Mucosa of rectum (tissue), 2 donors: Measurements from ENCODE around the gene C22orf31.
A peak's percentile ranks its signal among the peaks of the same experiment; 100 is the strongest.

ENCODE experiments used
- H3K27ac ChIP-seq, 2 donors: one replicate each; pipeline ENCODE4 v1.7.0; 2013; ENCODE audit warnings: inconsistent platforms in 2 of 2, low read depth in 2 of 2, low read length in 2 of 2
- H3K27me3 ChIP-seq, 2 donors: one replicate each; pipeline ENCODE4 v1.7.0; 2013; ENCODE audit warnings: low read length in 2 of 2; ENCODE audit not compliant: control insufficient read depth in 2 of 2, insufficient read depth in 2 of 2
- H3K36me3 ChIP-seq, 2 donors: one replicate each; pipeline ENCODE4 v1.7.0; 2013; ENCODE audit warnings: low read length in 2 of 2; ENCODE audit not compliant: control insufficient read depth in 2 of 2, insufficient read depth in 2 of 2
- H3K4me1 ChIP-seq, 2 donors: one replicate each; pipeline ENCODE4 v1.7.0; 2013; ENCODE audit warnings: low read length in 2 of 2, mild to moderate bottlenecking in 1 of 2; ENCODE audit not compliant: control insufficient read depth in 2 of 2, insufficient read depth in 2 of 2
- H3K4me3 ChIP-seq, 2 donors: one replicate each; pipeline ENCODE4 v1.7.0; 2013; ENCODE audit warnings: low read length in 2 of 2
- H3K9ac ChIP-seq, 2 donors: one replicate each; pipeline ENCODE4 v1.7.0; 2013; ENCODE audit warnings: low read length in 2 of 2, low read depth in 1 of 2, mild to moderate bottlenecking in 1 of 2
- H3K9me3 ChIP-seq, 2 donors: one replicate each; pipeline ENCODE4 v1.7.0; 2013; ENCODE audit warnings: low read length in 2 of 2; ENCODE audit not compliant: control insufficient read depth in 2 of 2
- donor health status: healthy.
- donor health status: Normal muscosa, but diverticular disease.

Gene C22orf31

DNA sequence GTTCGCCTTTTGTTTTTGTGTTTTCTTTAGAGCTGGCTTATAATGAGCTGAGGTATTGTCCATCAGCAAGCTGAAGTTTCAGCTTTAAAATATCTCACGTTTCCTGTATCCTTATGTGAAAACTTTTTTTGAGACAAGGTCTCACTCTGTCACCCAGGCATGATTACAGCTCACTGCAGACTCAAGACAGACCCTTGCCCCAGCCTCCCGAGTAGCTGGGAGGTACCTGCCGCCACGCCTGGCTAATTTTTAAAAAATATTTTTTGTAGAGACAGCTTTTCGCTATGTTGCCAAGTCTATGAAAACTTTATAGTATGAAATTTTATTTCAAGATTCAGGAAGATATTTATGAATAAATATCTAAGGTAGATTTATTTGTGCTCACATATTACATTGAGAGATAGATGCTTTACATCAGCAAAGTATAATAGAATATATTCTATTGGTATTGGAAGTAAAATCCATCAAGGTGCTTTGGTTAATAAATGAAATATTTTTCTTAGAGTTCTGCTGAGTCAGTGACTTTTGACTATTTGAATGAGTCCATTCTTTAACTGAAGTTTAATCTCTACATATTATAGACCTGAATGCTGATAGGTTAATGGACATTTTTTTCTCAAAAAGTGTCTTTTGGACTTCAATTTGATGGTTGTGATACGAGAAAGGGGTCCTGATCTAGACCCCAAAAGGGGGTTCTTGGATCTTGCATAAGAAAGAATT lies 21.4 kb upstream of the C22orf31 start:
- H3K4me1 ChIP-seq, result peaks cover 12 to 14% of the 10 kb centered on the region in 2 donors
- no peaks in the 10 kb centered on the region for H3K27me3 ChIP-seq
- H3K4me3 ChIP-seq, result no peak overlapping the region
- H3K36me3 ChIP-seq, result no peaks in the 10 kb centered on the region
- H3K9ac ChIP-seq, result no peak overlapping the region
- no peak overlapping the region for H3K27ac ChIP-seq
- H3K9me3 ChIP-seq, result no peaks in the 10 kb centered on the region

DNA sequence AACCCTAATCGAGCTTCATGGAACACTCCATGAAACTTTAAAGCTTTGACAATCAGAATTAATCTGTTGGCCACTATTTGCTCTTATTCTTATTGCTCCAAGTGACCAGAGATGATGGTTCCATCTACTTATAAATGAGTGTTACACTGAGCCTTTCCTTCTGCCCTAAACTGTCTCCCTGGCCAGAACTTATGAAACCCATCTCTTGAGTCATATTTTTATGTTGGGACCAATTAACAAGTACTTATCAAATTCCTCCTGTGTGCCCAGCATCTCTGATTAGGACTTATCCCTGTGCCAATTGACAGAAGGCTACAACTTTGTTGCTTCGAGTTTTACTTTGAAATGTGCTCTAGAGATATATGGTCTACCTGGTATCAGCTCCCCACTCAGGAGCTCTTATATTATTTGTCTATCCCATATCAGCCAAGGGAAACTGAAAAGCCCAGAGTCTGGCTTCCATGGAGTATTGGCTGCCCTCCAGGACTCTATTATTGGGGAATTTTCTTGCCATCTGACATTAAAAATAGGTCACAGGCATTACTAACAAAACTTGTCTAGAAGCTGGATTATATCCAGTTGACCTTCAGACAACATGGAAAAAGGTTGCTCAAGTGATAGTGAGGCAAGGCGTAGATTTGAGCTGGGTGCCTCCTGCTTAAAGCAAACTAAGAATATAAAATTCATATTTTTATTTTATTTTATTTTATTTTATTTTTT lies 20.0 kb upstream of the C22orf31 start:
- peaks cover 12 to 14% of the 10 kb centered on the region in 2 donors for H3K4me1 ChIP-seq
- H3K27ac ChIP-seq, result no peak overlapping the region
- no peaks in the 10 kb centered on the region for H3K27me3 ChIP-seq
- H3K36me3 ChIP-seq, result no peaks in the 10 kb centered on the region
- H3K9me3 ChIP-seq, result no peaks in the 10 kb centered on the region
- no peak overlapping the region for H3K9ac ChIP-seq
- no peak overlapping the region for H3K4me3 ChIP-seq

DNA sequence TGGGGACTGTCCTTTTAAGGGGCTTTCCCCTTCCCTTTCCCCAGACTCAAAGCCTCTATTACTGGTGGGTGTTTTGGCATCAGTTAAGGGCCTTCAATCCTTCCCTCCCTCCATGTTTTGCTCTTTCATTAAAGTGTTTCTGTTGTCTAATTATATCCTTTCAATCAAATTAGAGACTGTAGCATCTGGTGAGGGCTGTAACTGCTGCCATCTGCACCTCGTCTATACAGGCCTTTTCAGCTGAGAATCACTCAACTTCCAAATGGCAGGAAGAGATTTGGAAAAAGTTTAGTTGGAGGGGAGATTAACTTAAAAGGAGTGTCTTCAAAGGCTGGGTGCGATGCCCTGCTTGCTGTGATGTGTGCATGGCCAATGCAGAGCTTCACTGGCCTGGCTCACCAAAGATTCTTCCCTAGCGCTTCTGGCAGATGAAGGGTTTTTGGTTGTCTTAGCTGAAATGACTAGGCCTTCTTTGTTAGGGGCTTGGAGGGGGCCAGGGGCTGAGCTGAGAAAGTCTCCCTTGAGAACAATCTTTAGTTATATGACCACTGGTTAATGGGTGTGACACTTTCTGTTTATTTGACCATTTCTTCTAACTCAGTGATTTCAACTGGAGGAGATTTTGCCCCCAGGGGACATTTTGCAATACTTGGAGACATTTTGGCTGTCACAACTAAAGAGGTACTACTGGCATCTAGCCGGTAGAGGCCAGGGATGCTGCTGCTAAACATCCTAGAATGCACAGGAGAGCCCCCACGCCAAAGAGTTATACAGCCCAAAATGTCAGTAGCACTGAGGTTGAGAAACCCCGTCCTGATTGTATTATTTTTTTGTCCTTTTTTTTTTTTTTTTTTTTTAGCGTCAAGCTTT lies 18.7 kb upstream of the C22orf31 start:
- H3K27me3 ChIP-seq, result no peaks in the 10 kb centered on the region
- no peaks in the 10 kb centered on the region for H3K36me3 ChIP-seq
- peaks cover 12 to 14% of the 10 kb centered on the region in 2 donors for H3K4me1 ChIP-seq
- no peaks in the 10 kb centered on the region for H3K9me3 ChIP-seq
- peak overlapping the region in 1 of 2 donors; percentile 20 for H3K27ac ChIP-seq
- no peak overlapping the region for H3K9ac ChIP-seq
- H3K4me3 ChIP-seq, result no peak overlapping the region

DNA sequence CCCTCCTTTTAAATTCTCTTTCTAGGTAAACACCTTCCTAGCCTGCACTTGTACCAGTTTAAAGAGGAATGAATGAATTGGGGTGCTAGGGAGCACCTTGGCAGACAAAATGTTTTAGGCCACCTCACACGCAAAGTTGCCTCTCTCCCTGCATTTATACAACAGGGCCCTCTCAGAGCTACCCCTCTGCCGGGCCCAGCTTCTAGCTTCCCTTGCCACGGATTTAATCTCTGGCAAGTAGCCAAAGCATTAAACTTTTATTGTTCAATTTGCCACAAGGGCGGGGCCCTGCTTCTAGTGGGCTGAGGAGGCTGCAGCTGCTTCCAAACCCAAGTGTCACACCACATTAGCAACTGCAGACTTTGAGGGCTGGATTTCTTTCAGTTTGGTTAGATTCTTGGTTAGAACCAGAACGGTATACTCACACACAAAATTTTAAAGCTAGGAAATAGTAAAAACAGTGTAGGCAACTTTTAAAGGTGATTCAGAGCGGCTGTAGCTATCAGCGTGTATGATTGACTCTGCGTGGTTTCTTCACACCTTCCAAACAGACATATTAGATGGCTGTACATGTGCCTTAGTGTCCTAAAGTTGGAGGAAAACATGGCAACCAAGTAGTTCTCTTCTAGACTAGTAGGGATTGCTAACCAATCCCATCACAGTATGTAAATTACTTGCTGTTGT lies 17.7 kb upstream of the C22orf31 start:
- peaks cover 12 to 14% of the 10 kb centered on the region in 2 donors for H3K4me1 ChIP-seq
- H3K27ac ChIP-seq, result peak overlapping the region; percentile 59 to 67
- peak overlapping the region in 1 of 2 donors; percentile 20 for H3K4me3 ChIP-seq
- no peaks in the 10 kb centered on the region for H3K27me3 ChIP-seq
- H3K9ac ChIP-seq, result no peak overlapping the region
- H3K9me3 ChIP-seq, result no peaks in the 10 kb centered on the region
- no peaks in the 10 kb centered on the region for H3K36me3 ChIP-seq

DNA sequence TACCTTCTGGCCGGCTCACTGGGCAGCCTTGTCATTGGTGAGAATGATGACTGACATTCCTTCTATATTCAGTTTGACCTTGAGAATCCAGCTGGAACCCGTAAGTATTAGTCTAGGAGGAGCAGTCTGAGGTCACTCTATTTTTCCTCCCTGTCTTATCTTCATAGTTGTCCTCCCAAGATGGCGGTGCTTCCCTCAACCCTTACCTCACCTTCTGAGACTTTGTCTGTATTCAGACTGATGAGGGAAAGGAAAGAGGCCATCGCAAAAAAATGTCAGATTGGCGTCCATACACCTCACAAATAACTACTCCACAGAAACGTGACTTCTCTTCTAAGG lies 17.2 kb upstream of the C22orf31 start:
- no peaks in the 10 kb centered on the region for H3K9me3 ChIP-seq
- peak overlapping the region; percentile 59 to 67 for H3K27ac ChIP-seq
- peaks cover 15 to 18% of the 10 kb centered on the region in 2 donors for H3K4me1 ChIP-seq
- no peaks in the 10 kb centered on the region for H3K36me3 ChIP-seq
- no peaks in the 10 kb centered on the region for H3K27me3 ChIP-seq
- peak overlapping the region in 1 of 2 donors; percentile 10 for H3K4me3 ChIP-seq
- H3K9ac ChIP-seq, result peak overlapping the region in 1 of 2 donors; percentile 5

DNA sequence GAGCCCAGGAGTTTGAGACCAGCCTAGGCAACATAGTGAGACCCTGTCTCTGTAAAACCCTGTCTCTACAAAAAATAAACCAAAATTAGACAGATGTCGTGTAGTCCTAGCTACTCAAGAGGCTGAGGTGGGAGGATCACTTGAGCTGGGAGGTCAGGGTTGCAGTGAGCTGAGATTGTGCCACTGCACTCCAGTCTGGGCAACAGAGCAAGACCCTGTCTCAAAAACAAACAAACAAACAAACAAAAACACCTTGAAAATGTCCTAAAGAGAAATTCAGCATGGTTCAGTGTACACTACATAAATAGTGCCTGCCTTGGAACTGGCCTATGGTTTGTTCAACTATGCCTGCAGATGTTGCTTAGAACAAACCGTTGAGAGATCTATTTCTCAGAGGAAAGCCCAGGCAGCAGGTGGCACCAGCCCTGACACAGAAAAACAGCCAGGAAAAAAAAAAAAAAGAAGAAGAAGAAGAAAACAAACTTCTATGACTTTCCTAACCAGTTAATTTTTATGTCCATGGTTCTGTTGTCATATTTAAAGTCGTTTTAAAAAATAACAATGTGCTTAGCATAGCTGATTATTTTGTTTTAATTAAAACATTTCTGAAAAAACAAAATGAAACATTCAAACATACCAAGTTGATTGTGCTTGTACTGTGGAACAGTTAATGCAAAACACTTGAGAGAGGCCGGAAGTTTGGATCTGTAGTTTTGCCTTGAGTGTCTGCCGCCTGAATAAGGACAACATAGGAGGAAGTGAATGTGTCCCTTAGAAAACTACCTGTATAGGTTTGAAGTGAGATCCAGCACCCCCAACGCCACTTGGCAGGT lies 16.6 kb upstream of the C22orf31 start:
- H3K9ac ChIP-seq, result peak overlapping the region in 1 of 2 donors; percentile 5
- peak overlapping the region; percentile 59 to 67 for H3K27ac ChIP-seq
- no peaks in the 10 kb centered on the region for H3K27me3 ChIP-seq
- no peaks in the 10 kb centered on the region for H3K36me3 ChIP-seq
- peaks cover 18 to 19% of the 10 kb centered on the region in 2 donors for H3K4me1 ChIP-seq
- H3K4me3 ChIP-seq, result peak overlapping the region in 1 of 2 donors; percentile 10
- H3K9me3 ChIP-seq, result no peaks in the 10 kb centered on the region

DNA sequence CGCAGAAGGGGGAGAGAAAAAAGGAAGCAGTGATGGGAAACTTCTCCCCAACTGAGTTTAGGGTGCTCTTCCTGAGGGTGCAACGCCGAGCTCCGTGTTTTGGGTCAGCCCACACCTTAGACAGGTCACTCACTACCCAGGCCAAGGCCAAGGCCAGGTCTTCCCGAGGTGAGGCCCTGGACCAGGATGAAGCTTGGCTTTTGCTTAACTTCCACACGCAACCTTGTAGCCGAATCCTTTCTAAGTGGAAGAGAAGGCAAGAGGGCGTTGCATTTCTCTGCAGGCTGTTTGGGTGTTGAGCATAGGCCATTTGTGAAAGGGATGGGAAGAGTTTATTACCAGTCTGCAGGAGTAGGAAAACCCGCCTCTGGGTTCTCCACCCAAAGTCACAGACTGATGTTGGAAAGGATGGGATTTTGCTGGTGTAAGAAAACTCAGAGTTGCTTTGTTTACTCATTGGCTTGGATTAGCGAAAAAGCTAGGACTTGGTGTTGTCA lies 12.7 kb upstream of the C22orf31 start:
- no peaks in the 10 kb centered on the region for H3K9me3 ChIP-seq
- peak overlapping the region; percentile 77 to 78 for H3K4me3 ChIP-seq
- H3K9ac ChIP-seq, result peak overlapping the region; percentile 68 to 78
- peak overlapping the region; percentile 62 to 71 for H3K27ac ChIP-seq
- H3K4me1 ChIP-seq, result peaks cover 26 to 28% of the 10 kb centered on the region in 2 donors
- H3K36me3 ChIP-seq, result no peaks in the 10 kb centered on the region
- no peaks in the 10 kb centered on the region for H3K27me3 ChIP-seq

DNA sequence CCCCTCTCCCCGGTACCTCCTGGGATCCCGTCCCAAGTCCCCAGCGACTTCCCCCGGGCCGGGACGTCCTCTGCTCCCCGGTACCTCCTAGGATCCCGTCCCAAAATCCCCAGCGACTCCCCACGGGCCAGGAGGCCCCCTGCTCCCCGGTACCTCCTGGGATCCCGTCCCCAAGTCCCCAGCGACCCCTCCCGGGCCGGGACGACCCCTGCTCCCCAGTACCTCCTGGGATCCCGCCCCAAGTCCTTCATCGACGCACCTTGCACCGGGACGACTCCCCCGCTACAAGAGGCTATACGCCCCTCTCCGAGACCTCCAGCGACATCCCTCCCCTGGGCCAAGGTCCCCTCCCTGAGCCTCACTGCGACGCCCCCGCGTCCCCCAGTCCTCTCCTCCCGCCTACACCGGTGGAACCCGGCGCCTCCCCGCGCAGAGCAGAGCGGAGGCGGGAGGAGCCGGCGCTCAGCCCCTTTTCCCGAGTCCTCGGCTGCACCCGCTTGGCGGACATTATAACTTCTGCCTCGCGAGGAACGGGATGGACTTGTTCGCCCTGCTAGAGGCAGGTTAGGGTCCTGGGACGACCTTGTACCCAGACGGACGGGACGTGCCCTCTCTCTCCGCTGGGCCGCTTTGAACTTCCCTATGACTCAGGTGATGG lies 12.1 kb upstream of the C22orf31 start:
- peaks cover 20 to 22% of the 10 kb centered on the region in 2 donors for H3K4me1 ChIP-seq
- no peaks in the 10 kb centered on the region for H3K9me3 ChIP-seq
- peak overlapping the region; percentile 77 to 78 for H3K4me3 ChIP-seq
- H3K36me3 ChIP-seq, result no peaks in the 10 kb centered on the region
- peak overlapping the region; percentile 68 to 78 for H3K9ac ChIP-seq
- no peaks in the 10 kb centered on the region for H3K27me3 ChIP-seq
- H3K27ac ChIP-seq, result peak overlapping the region; percentile 62 to 71
